Activated T-helper 1 cell treated with anti-CD3 and anti-CD28 coated beads, Interleukin-2, amount 50 U/mL, for 16 hours (primary cell): ENCODE results near the gene OR52E2.
"Not testable (repeated sequence)": the region's sequence is repeated elsewhere in the genome, so short reads cannot be mapped to it uniquely, and the experiment has no call there.

ENCODE experiments used
- DNase-seq, 2 donors: peaks; one replicate each; pipeline ENCODE4 v3.0.0-alpha.2; 2020; ENCODE audit warnings: low read depth in 1 of 2, low spot score in 1 of 2

OR52E2 gene

DNA sequence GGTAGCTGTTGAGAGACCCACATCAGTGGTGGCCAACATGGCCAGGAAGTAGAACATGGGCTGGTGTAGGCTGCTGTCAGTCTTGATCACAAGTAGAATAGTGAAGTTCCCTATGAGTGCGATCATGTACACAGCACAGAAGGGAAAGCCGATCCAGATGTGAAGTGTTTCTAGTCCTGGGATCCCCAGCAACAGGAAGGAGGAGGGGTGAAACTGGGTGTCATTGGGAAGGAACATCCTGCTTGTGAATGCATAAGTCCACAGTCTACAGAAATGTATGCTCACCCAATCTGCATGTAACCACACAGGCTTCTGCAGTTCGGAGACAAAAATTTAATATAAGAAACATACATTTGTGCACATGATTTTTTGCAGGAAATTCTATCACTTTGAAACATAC lies at the start of gene OR52E2:
OR52E2 (minus strand) TSS at position 237 of the 400 bp plus-strand sequence; CDS start at position 237, 0 bp downstream.
- no peak for DNase-seq

DNA sequence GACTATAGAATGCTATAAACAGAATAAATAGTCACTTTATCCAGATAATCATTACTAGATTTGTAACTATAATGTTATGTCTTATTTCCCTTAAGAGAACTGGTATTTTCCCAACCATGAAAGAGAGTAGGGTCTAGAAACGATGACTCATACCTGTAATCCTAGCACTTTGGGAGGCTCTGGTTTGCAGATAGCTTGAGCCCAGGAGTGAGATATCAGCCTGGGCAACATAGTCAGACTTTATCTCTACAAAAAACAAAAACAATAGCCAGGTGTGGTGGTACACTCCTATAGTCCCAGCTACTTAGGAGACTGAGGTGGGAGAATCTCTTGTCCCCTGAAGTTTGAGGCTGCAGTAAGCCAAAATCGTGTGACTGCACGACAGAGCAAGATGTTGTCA lies 47.9 kb upstream of the OR52E2 start:
- no peak for DNase-seq

DNA sequence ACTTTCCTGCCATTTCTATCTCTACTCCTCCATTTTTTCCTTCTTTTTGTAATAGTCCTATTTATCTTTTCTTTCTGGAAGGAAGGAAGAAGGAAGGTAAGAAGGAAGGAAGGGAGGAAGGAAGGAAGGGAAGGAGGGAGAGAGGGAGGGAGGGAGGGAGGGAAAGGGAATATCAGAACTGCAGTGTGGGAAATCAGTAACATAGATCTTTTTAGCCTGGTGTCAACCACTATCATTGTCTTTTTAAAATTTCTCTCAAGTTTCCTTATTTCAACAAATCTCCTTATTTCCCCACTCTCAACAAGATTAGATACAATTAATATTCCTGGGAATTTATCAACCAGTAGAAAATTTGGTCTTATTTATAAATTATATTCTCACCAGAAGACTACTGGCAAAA lies 43.6 kb upstream of the OR52E2 start:
- DNase-seq, result no peak

DNA sequence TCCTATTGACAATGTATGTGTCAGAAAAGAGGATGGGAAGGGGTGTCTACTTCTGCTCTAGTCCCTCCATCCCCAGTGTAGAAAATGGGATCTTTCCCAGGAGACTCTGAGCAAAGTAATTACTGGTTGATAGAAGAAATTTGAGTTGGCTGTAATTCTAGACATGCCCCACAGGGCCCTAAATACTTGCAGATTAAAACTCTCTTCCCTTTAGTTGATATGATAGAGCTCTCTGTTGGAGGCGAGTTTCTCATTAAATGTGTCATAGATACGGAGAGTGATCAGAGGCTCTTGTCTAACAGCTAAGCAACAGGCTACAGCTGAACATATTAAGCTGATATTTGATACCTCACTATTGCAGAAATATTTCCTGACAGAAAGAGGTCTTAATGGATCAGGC lies 42.8 kb upstream of the OR52E2 start:
- DNase-seq, result no peak

DNA sequence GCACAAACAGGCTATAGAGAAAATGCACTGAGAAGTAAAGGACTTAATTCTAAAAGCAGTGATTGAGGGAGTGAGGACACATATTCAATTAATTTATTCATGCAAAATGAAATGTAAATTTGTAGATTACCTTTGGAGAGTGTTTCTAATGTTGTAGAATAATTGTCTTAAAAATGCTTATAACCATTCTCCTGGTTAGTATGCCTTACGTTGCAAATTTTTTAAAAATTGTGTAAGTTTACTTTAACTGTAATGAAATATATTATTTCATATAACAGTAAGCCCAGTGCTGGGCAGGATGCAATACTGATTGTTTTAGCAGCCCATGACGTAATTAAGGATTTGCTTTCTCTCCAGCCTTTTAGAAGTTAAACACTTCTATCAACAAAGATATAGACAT lies 36.6 kb upstream of the OR52E2 start:
- DNase-seq, result no peak

DNA sequence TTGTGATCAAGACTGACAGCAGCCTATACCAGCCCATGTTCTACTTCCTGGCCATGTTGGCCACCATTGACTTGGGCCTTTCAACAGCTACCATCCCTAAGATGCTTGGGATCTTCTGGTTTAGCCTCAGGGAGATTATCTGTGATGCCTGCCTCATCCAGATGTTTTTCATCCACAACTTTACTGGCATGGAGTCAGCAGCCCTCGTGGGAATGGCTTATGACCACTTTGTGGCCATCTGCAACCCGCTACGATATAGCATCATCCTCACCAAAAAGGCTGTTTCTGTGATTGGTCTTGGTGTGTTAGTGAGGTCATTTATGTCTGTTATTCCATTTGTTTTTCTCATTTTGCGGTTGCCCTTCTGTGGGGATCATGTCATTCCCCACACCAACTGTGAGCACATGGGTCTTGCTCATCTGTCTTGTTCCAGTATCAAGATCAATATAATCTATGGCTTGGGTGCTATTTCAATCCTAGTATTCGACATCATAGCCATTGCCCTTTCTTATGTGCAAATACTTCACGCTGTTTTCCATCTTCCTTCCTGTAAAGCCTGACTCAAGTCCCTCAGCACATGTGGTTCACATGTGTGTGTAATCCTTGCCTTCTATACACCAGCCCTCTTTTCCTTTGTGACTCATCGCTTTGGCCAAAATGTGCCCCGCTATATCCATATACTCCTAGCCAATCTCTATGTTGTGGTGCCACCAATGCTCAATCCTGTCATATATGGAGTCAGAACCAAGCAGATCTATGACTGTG lies 33.6 kb upstream of the OR52E2 start:
- DNase-seq, result no peak

DNA sequence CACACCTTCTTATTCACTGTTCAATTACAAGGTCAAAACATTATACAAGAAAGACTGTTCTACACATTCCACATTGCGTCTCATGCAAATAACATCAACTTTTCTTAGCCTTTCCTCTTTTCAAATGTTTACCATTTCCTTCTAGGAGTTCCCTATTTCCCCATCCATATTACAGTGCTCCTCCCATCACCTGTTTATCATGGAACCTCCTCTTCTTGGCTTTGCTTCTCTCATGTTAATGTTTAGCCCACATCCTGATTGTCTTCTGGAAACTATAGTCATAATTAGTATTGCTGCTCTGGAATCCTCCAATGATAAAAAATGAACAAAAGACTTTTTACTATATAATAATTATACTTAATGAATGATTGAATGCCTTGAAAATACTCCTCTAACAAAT lies 31.2 kb upstream of the OR52E2 start:
- DNase-seq, result no peak

DNA sequence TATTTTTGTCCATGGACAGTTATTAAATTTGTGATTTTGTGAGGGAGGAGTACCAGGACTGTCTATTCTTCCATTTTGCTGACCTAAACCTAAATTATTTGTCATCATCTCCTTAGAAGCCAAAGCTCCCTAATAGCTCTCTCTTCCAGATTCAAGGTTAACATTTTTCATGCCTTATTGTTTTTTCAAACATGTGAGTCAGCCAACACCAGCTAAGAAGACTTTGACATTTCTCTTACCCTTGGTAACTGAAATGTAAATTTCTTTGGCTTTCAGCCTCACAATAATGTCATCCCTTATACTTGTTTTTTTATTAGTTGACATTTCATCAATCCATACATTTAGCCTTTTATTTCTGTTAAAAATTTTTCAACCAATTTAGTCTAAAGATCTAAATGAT lies 29.1 kb upstream of the OR52E2 start:
- DNase-seq, result no peak

DNA sequence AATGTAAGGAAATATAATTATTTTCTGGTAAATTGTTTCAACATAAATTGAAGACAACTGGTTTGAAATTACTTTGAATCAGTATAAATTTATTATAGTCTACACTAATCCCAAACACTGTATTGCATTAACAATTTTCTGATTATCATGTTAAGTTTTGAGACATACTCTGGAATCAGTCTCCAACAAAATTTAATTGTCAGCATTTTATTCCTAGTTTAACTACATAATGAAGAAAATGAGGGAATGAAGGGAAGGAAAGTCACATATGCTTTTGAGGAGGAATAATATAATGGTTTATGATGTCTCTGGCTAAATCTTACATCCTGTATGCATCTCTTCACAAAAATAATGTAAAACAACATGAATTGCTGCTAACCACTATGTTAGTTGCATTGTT lies 24.2 kb upstream of the OR52E2 start:
- no peak for DNase-seq

DNA sequence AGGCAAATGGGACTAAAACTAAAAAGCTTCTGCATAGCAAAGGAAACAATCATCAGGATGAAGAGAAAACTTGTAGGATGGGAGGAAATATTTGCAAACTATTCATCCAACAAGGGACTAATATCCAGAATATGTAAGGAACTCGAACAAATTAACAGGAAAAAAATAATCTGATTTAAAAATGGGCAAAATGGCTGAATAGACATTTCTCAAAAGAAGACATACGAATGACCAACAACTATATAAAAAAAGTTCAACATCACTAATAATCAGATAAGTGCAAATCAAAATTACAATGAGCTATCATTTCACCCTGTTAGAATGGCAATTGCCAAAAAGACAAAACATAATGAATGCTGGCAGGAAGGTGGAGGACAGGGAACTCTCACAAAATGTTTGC lies 22.0 kb upstream of the OR52E2 start:
- DNase-seq, result no peak

DNA sequence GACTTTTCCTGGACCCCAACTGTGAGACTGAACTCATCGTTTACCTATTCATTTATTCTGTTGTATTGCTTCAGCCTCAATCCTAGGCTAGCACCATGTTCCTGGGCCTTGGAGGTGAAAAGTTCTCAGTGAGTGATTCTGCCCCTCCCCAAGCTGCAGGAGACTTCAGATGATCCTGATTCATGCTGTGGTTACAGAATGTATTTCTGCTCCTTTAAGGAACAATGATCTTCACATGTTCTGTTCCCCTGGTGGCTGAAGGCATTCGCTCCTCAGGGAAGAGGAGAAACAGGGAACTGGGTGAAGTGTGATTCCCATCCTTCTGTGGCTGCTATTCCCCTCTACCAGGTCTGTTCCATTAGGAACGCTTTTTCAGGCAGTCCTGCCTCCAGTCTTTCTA lies 12.4 kb upstream of the OR52E2 start:
- no peak for DNase-seq

DNA sequence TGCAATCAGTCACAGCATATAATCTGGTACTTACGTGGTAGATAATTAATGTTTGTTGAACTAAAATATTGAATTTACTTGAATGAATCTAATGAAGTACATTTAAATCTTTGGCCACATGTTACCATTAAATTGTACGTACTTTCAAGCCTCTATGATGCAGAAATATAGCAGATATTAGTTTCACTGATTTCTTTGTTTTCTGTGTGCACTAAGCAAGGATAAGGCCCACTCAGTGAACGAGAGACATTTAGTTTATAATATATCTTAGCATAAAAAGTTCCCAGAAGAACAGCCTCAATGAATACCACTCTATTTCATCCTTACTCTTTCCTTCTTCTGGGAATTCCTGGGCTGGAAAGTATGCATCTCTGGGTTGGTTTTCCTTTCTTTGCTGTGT lies 9.8 kb upstream of the OR52E2 start, which contains the start of gene OR52E1:
OR52E1 (plus strand) TSS at position 301 of the 400 bp plus-strand sequence.
- no peak for DNase-seq

DNA sequence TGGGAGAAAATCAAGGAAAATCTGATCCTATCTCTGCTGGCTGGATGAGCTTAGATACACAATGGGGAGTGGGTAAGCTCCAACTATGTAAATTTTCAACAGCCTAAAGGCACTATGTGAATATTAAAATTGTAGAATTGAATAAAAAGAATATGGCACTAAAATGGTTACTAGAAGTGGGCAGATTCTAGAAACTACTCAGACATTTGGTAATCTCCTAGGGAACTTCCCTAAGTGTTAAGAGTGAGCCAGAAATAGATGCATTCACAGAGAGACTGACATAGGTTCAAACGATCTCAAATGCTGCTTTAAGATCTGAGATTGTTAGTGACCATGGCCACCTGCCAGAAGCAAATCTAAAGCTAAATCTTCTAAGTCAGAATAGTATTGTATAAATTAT lies 5.6 kb upstream of the OR52E2 start:
- no peak for DNase-seq

DNA sequence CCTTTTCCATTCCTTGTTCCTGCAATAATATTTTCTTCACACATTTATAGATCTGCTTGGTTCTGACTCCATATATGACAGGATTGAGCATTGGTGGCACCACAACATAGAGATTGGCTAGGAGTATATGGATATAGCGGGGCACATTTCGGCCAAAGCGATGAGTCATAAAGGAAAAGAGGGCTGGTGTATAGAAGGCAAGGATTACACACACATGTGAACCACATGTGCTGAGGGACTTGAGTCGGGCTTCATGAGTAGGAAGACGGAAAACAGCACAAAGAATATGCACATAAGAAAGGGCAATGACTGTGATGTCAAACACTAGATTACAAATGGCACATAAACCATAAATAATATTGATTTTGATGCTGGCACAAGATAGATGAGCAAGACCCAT lies 748 bp downstream of the OR52E2 start:
- DNase-seq, result not testable (repeated sequence)

DNA sequence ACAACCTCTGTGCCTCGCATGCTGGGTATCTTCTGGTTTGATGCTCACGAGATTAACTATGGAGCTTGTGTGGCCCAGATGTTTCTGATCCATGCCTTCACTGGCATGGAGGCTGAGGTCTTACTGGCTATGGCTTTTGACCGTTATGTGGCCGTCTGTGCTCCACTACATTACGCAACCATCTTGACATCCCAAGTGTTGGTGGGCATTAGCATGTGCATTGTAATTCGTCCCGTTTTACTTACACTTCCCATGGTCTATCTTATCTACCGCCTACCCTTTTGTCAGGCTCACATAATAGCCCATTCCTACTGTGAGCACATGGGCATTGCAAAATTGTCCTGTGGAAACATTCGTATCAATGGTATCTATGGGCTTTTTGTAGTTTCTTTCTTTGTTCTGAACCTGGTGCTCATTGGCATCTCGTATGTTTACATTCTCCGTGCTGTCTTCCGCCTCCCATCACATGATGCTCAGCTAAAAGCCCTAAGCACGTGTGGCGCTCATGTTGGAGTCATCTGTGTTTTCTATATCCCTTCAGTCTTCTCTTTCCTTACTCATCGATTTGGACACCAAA lies 12.6 kb downstream of the OR52E2 start:
- no peak for DNase-seq

DNA sequence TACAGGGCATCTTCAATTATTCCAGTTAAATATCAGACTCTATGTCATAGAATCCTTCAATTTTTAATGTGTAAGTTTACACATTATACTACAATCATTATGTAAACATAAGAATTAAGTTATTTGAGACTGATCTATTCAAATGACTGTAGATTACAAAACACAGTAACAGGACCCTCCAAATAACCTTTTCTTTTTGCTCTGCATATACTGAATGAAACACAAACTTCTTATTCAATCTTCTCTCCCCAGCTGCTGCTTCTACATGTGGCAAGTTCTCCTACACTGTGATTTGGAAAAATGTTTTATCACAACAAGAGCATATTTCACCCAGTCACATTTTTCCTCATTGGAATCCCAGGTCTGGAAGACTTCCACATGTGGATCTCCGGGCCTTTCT lies 13.2 kb downstream of the OR52E2 start, which contains the start of gene OR52J3:
OR52J3 (plus strand) TSS at position 301 of the 400 bp plus-strand sequence; CDS start at position 301, 0 bp downstream.
- DNase-seq, result no peak

DNA sequence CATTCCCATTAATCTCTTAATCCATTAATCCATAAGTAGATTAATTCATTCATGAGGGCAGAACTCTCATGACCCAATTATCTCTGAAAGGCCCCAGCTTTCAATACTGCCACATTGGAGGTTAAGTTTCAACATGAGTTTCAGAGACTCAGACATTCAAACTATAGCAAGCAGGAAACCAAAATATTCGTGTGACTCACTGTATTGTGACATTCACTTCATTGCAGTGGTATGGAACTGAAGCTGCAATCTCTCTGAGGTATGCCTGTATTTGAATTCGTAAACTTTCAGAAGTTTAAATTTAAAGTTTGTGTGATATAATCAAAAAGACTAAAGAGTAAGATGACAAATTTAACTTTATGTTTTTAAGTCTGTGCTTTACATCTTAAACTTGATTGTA lies 16.0 kb downstream of the OR52E2 start:
- no peak for DNase-seq

DNA sequence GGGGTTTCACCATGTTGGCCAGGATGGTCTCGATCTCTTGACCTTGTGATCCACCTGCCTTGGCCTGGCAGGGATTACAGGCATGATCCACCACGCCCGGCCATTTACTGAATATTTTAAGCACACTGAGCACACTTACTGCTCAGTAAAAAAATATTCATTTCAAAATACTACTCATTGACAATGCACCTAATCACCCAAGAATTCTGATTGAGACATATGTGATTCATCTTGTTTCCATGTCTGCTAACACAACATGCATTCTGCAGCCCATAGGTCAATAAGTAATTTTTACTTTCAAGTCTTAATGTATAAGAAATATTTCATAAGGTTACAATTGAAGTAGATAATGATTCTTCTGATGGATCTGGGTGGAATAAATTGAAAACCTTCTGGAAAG lies 17.3 kb downstream of the OR52E2 start:
- DNase-seq, result no peak

DNA sequence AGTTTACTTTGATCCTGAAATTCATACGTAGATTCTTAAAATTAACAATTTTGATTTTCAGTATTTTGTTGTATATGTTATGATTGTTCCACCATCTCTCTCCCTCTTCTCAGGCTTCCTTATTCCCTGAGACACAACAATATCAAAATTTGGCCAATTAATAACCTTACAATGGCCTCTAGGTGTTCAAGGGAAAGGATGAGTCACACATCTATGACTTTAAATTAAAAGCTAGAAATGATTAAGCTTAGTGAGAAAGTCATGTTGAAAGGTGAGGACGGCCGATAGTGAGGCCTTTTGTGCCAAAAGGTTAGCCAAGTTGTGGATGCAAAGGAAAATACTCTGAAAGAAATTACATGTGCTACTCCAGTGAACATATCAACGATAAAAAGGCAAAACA lies 18.6 kb downstream of the OR52E2 start:
- no peak for DNase-seq

DNA sequence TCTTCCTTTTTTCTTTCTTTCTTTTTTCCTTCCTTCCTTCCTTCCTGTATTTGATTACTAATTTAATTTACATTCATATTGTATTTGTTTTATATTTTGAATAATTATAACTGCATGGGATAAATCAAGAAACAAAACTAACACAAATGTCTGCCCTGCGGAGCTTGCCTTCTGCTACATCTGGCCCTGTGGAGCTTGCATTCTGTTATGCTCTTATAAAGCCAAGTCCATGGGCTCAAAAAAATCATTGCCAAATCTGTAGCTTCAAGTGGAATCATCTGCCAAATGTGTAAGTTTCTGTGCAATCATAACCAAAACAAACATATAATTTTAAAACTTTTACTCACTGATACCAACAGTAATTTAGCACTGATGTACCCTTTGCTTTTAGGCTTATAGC lies 21.1 kb downstream of the OR52E2 start:
- DNase-seq, result no peak

DNA sequence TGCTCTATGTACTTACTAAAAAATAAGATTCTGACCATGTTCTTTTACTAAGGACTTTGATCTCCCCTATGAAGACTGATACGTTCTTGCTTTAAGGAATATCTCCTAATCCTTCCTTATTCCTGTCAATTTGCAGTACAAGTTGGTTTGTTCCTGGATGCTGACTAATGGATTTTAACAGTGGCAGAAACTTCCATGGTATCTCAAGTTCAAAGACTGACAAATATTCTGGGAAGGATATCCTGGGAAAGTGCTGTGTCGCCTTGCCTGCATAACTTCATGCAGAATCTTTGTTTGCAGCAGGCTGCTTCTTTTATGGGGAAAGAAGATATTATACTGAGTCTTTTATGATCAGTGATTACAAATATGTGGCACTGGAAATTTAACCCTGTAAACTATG lies 21.5 kb downstream of the OR52E2 start:
- DNase-seq, result no peak

DNA sequence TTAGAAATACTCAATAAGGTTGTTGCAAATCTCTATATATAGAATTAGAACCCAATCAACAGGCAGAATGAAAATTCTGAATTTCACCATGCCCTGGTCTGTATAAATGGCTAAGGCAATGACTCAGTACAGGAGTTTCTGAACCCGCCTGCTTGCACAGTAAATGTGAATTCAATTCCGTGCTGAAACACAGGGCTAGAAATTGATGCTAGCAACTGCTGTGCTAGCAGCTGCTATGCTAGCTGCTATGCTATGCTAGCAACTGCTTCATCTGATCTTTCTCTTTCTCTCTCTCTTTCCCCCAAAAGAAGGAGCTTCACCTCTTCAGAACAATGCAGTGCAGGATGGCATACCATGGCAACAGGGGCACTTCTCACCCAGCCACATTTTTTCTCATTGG lies 22.8 kb downstream of the OR52E2 start:
- DNase-seq, result no peak

DNA sequence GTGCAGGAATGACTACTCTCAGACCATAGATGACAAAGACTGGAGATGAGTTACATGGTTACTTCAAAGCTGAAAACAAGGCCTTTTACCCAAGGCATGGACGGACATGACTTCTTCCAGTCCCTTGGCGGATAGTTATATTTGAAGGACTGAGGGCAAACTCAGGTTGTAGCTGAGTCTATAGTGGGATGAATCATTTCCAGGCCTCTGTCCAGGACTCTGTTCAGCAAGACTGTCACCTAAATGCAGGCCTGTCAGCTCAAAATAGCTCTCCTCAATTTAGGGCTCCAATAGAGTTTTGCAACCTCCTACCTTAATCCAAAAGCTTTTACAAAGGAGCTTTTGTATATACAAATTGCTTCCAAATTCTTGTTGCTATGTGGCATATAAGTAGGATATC lies 37.4 kb downstream of the OR52E2 start:
- DNase-seq, result no peak
